GM12878 (cell line): ENCODE results near the gene NFE2. TPM values are rescaled to one million over a fixed set of nuclear protein-coding genes. Genes with fewer than 3 reads are reported as not detected.

Source experiments
- ATAC-seq: fragments of 200-7000 bp; cut with Tn5 transposase; 3 replicates; pipeline ENCODE4 v1.9.1; 2020; ENCODE audit warnings: mild to moderate bottlenecking, moderate library complexity
- BruUV-seq: library from RNA; stranded (reverse); fragments of 400-500 nt; replicated peaks from 2 replicates; lab custom pipeline; 2021; lab: Mats Ljungman, UMichigan
- CTCF ChIA-PET: fragments of 300-600 bp; sonication (Branson Sonifier 250); formaldehyde crosslinking; extraction: SDS; loops from one replicate; lab custom pipeline; 2021; ENCODE audit warnings: inconsistent platforms; lab: Yijun Ruan, JAX
- POLR2A ChIA-PET: fragments of 350-600 bp; formaldehyde crosslinking; extraction: SDS; loops from one replicate; lab custom pipeline; 2021; ENCODE audit warnings: inconsistent platforms; lab: Charles Lee
- RAD21 ChIA-PET: fragments of 300-600 bp; sonication (Branson Sonifier 250); formaldehyde crosslinking; loops from one replicate; lab custom pipeline; 2023; ENCODE audit warnings: antibody characterized with exemption; ENCODE audit not compliant: unreplicated experiment; lab: Charles Lee
- SMC1A ChIA-PET: fragments of 300-600 bp; sonication (Branson Sonifier 250); formaldehyde crosslinking; loops from one replicate; lab custom pipeline; 2023; ENCODE audit not compliant: unreplicated experiment, uncharacterized antibody; lab: Charles Lee
- DNase-seq: peaks from one replicate; pipeline ENCODE4 v3.0.0-alpha.2; 2011; ENCODE audit warnings: low read depth, low spot score
- FAIRE-seq: peaks from 3 replicates; lab custom pipeline; 2011; peaks lifted over from hg19 to GRCh38; lab: Jason Lieb, UNC
- H2AFZ ChIP-seq: 2 replicates; pipeline ENCODE4 v1.6.0; 2011; ENCODE audit warnings: low read depth, low read length, control low read depth; ENCODE audit not compliant: control insufficient read depth
- H3K27ac ChIP-seq: 2 replicates; pipeline ENCODE4 v1.5.1; 2011; ENCODE audit warnings: control low read depth; ENCODE audit not compliant: control insufficient read depth, insufficient read depth
- H3K27me3 ChIP-seq, 2 experiments: replicated peaks in 1 of 2; 2 replicates each; pipeline versions ENCODE4 v1.6.0 to v1.6.1; 2011; ENCODE audit warnings: low read length in 1 of 2; ENCODE audit not compliant: control insufficient read depth in 2 of 2, insufficient read depth in 2 of 2
- H3K36me3 ChIP-seq, 2 experiments: 2 replicates each; pipeline ENCODE4 v1.5.1; 2011; ENCODE audit warnings: low read length in 1 of 2; ENCODE audit not compliant: control insufficient read depth in 2 of 2, insufficient read depth in 2 of 2
- H3K4me1 ChIP-seq: 2 replicates; pipeline ENCODE4 v1.6.1; 2011; ENCODE audit warnings: mild to moderate bottlenecking, low read length, moderate library complexity, mixed read lengths; ENCODE audit not compliant: control insufficient read depth, insufficient read depth
- H3K4me2 ChIP-seq: 2 replicates; pipeline ENCODE4 v1.6.0; 2011; ENCODE audit warnings: control low read depth; ENCODE audit not compliant: control insufficient read depth, insufficient read depth
- H3K4me3 ChIP-seq: fragments of 200-600 bp; sonication (generic); 2 replicates; pipeline ENCODE4 v1.5.1; 2016
- H3K79me2 ChIP-seq: 2 replicates; pipeline ENCODE4 v1.6.0; 2011; ENCODE audit warnings: low read length; ENCODE audit not compliant: control insufficient read depth, insufficient read depth
- H3K9ac ChIP-seq: 2 replicates; pipeline ENCODE4 v1.8.0; 2011; ENCODE audit warnings: low read length, control low read depth, mixed read lengths; ENCODE audit not compliant: control insufficient read depth, insufficient read depth
- H3K9me3 ChIP-seq: replicated peaks from 3 replicates; pipeline ENCODE4 v1.5.1; 2011; ENCODE audit warnings: mild to moderate bottlenecking, low read length; ENCODE audit not compliant: control insufficient read depth, insufficient read depth
- H4K20me1 ChIP-seq: 2 replicates; pipeline ENCODE4 v1.6.0; 2011; ENCODE audit not compliant: control insufficient read depth, insufficient read depth
- EED ChIP-seq: sonication (generic); IDR thresholded peaks from 2 replicates; pipeline ENCODE4 v1.6.1; 2016; ENCODE audit warnings: antibody characterized with exemption, low read depth
- EP300 ChIP-seq, 2 experiments: fragments of 150-350 bp in 1 of 2; IDR thresholded peaks; 2 replicates each; pipeline ENCODE4 v1.6.1; 2011 to 2012; ENCODE audit warnings: low read depth in 2 of 2, low read length in 2 of 2, borderline replicate concordance in 1 of 2, improper control_type of control experiment in 1 of 2, inconsistent platforms in 1 of 2; ENCODE audit not compliant: control insufficient read depth in 1 of 2
- MYB ChIP-seq: fragments of 150-350 bp; IDR thresholded peaks from 2 replicates; pipeline ENCODE4 v1.6.1; 2014; ENCODE audit warnings: mild to moderate bottlenecking, low read depth, low read length, borderline replicate concordance
- RB1 ChIP-seq: fragments of 450-650 bp; formaldehyde crosslinking; IDR thresholded peaks from 2 replicates; pipeline ENCODE4 v1.6.1; 2017; ENCODE audit warnings: mild to moderate bottlenecking, borderline replicate concordance
- REST ChIP-seq: IDR thresholded peaks from 2 replicates; pipeline ENCODE4 v1.6.1; 2012; ENCODE audit warnings: mild to moderate bottlenecking, low read depth, low read length
- TAF1 ChIP-seq: IDR thresholded peaks from 2 replicates; pipeline ENCODE4 v1.6.1; 2011; ENCODE audit warnings: mild to moderate bottlenecking, low read depth, low read length, borderline replicate concordance
- TCF3 ChIP-seq: IDR thresholded peaks from 2 replicates; pipeline ENCODE4 v1.6.1; 2012; ENCODE audit warnings: low read depth, mild to moderate bottlenecking, low read length, borderline replicate concordance; ENCODE audit not compliant: insufficient read depth
- TCF7 ChIP-seq: IDR thresholded peaks from 2 replicates; pipeline ENCODE4 v1.6.1; 2014; ENCODE audit warnings: antibody characterized with exemption, borderline replicate concordance
- WGBS: methylation state at CpG from one replicate; pipeline ENCODE4 v1.1.6; 2016; ENCODE audit warnings: low lambda C conversion rate; ENCODE audit not compliant: insufficient replicate concordance, insufficient coverage; ENCODE audit errors: missing lambda C conversion rate; 5-methylcytosine and 5-hydroxymethylcytosine counted together
- in situ Hi-C: fragments of 300-500 bp; cut with MboI; formaldehyde crosslinking; loops from 9 replicates; pipeline ENCODE4 v1.14.3; 2018; ENCODE audit warnings: mixed read lengths
- intact Hi-C: fragments of 100-400 bp; cut with micrococcal nuclease; formaldehyde crosslinking; loops from one replicate; pipeline ENCODE4 v1.14.2; 2022; ENCODE audit not compliant: unreplicated experiment
- polyA plus RNA-seq, 11 experiments: library from polyadenylated mRNA; depleted of rRNA in 4 of 11; unstranded in 6 of 11; stranded (reverse) in 5 of 11; fragments of >200 nt; fragmentation: Nextera tagmentation in 4 of 11; fragmentation: Illumina TruSeq in 1 of 11; extraction: Ambion mirVana in 4 of 11; extraction: Trizol in 1 of 11; gene quantifications; 1 replicate in 1 of 11; 2 replicates in 10 of 11; pipeline versions ENCODE4 v1.2.1 to v1.2.3, GENCODE V29; 2011 to 2016; ENCODE audit warnings: inconsistent platforms in 2 of 11, missing spikeins in 2 of 11, low read depth in 1 of 11
- total RNA-seq, 4 experiments: library from RNA; depleted of rRNA in 3 of 4; stranded (reverse); fragments of >200 nt in 3 of 4; fragmentation: Illumina TruSeq in 1 of 4; extraction: Trizol in 1 of 4; gene quantifications; 2 replicates each; pipeline versions ENCODE4 v1.2.1 to v1.2.3, GENCODE V29; 2013 to 2021
- TF ChIP-seq, protein P1 (sequence below): fragments of 450-650 bp; conservative IDR thresholded peaks from 2 replicates; pipeline ENCODE4 v1.6.1; 2017; ENCODE audit warnings: mild to moderate bottlenecking, moderate library complexity
- TF ChIP-seq, protein P2 (sequence below): IDR thresholded peaks from 2 replicates; pipeline ENCODE4 v1.6.1; 2012; ENCODE audit warnings: low read length, inconsistent platforms

NFE2 gene
- total and polyA plus RNA-seq, 10 of the 15 experiments (the other 5 are each of a cell fraction or from before 2014, with no cell fraction given): 0.06 to 0.28 TPM; not detected in 8

DNA sequence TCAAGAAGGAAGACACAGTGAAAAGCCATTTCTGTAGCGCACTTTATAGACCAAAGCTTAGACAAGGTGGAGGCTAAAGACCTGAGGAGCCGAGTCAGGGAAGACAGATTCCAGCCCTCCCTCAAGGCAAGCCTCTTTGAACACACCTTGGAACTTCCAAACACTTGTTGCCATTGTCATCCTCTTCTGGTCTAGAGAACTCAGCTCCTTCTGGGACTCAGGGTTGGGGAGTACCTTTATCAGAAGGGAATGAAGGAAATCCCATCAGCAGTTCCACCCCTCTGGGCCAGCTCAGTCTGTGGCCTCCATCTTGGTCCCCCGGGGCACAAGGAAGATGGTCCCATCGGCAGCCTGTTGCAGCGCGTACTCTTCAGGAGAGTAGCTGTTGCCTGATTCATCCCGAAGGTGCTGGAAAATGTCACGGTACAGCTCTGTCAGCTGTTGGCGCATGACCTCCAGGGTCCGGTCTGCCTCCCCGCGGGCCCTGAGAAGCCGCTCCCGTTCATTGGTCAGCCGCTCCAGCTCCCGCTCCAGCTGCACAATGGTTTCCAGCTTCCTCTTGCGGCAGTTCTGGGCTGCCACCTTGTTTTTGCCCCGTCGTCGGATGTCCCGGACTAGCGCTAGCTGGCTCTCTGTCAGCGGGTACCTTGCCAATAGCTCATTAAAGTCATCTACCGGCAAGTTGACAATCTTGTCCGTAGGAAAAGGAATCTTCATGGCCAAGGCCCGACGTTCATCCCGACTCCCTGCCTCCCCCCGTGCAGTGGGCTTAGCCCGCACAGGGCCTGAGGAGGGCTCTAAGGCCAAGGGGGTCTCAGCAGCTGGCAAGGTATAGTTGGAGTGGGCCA, 8.5 kb downstream of the NFE2 start:
- DNase-seq: no peak
- H3K9ac ChIP-seq: no peak overlapping the region
- no TSS peak for BruUV-seq
- no peaks in the 10 kb centered on the region for H3K79me2 ChIP-seq
- H3K4me1 ChIP-seq: no peaks in the 10 kb centered on the region
- no peak for ATAC-seq
- H2AFZ ChIP-seq: no peak overlapping the region
- H3K36me3 ChIP-seq: peaks cover 4 to 6% of the 10 kb centered on the region in 2 experiments
- WGBS: 93% methylated on average over 30 of the region's 30 CpGs
- no peak overlapping the region for H3K4me3 ChIP-seq
- intact Hi-C loops (no loop called here), in situ Hi-C loops (no loop called here)
- ChIA-PET SMC1A (interaction anchor here (0.7 to 2.7 kb wide), 12 partner anchors 8 to 206 kb away, joined by 3 to 17 read pairs (median 4); partner anchors contain the start of gene HNRNPA1), CTCF (interaction anchor here (0.7 to 9.5 kb wide), 25 partner anchors 8 to 147 kb away, joined by 3 to 116 read pairs (median 7); partner anchors contain the start of genes CBX5, COPZ1, HNRNPA1 and NFE2), POLR2A (interaction anchor here (0.9 to 3.0 kb wide), 5 partner anchors 12 to 67 kb away, joined by 3 to 20 read pairs (median 6); partner anchors contain the start of genes CBX5, COPZ1 and HNRNPA1)
- no peaks in the 10 kb centered on the region; the same call in 1 of the 2 replicates for H4K20me1 ChIP-seq
- no peaks in the 10 kb centered on the region; a peak in 2 of 4 replicates for H3K27me3 ChIP-seq
- H3K27ac ChIP-seq: no peak overlapping the region
- H3K4me2 ChIP-seq: no peak overlapping the region
- no peak for TF ChIP-seq TCF7
- TF ChIP-seq RB1: no peak
- no peak for TF ChIP-seq EP300 (IDR thresholded peaks at IDR 0.05; ENCODE audit: borderline replicate concordance in 1 of 2, control insufficient read depth in 1 of 2, low read depth in 2 of 2, low read length in 2 of 2)
- TF ChIP-seq EED: no peak
- TF ChIP-seq TAF1: no peak
- TF ChIP-seq MYB: no peak
- TF ChIP-seq REST: no peak
- TF ChIP-seq, protein P1, sequence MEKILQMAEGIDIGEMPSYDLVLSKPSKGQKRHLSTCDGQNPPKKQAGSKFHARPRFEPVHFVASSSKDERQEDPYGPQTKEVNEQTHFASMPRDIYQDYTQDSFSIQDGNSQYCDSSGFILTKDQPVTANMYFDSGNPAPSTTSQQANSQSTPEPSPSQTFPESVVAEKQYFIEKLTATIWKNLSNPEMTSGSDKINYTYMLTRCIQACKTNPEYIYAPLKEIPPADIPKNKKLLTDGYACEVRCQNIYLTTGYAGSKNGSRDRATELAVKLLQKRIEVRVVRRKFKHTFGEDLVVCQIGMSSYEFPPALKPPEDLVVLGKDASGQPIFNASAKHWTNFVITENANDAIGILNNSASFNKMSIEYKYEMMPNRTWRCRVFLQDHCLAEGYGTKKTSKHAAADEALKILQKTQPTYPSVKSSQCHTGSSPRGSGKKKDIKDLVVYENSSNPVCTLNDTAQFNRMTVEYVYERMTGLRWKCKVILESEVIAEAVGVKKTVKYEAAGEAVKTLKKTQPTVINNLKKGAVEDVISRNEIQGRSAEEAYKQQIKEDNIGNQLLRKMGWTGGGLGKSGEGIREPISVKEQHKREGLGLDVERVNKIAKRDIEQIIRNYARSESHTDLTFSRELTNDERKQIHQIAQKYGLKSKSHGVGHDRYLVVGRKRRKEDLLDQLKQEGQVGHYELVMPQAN: no peak
- TF ChIP-seq, protein P2, sequence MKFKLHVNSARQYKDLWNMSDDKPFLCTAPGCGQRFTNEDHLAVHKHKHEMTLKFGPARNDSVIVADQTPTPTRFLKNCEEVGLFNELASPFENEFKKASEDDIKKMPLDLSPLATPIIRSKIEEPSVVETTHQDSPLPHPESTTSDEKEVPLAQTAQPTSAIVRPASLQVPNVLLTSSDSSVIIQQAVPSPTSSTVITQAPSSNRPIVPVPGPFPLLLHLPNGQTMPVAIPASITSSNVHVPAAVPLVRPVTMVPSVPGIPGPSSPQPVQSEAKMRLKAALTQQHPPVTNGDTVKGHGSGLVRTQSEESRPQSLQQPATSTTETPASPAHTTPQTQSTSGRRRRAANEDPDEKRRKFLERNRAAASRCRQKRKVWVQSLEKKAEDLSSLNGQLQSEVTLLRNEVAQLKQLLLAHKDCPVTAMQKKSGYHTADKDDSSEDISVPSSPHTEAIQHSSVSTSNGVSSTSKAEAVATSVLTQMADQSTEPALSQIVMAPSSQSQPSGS: no peak
- TF ChIP-seq TCF3: no peak
- TF ChIP-seq, all 136 proteins: peak for 0
- RAD21 ChIA-PET: interaction anchor here (0.6 to 1.7 kb wide), 11 partner anchors 8 to 89 kb away, joined by 3 to 7 read pairs (median 3); partner anchors contain the start of gene COPZ1
- H3K9me3 ChIP-seq: no peaks in the 10 kb centered on the region
- FAIRE-seq: no peak
